Measurements from ENCODE around the gene SLC35A4. TPM values are rescaled to one million over a fixed set of nuclear protein-coding genes. Genes with fewer than 3 reads are reported as not detected.

Gene SLC35A4
- total and polyA plus RNA-seq, 2 of the 13 experiments (the other 11 are each of a cell fraction or from before 2014, with no cell fraction given) = 0.71 to 4.0 TPM

GRCh38 chr5:140546851-140547507 lies 17.6 kb upstream of the SLC35A4 start (continued):
- peak; percentile 73; the same call in 1 of the 2 replicates for TF ChIP-seq ZNF646 (CRISPR knock-in tag; IDR thresholded peaks at IDR 0.05)
- no peak for TF ChIP-seq NFKB2 (CRISPR knock-in tag; IDR thresholded peaks at IDR 0.05; ENCODE audit: borderline replicate concordance)
- TF ChIP-seq MAFK (conservative IDR thresholded peaks at IDR 0.05 in 1 of 2, IDR thresholded peaks at IDR 0.05 in 1 of 2; ENCODE audit: low read length in 2 of 2) = no peak
- TF ChIP-seq ZBTB49 (CRISPR knock-in tag; IDR thresholded peaks at IDR 0.05; ENCODE audit: borderline replicate concordance) = no peak
- 0 out of 2 replicates have a peak, but pooled peaks have one; percentile 9 for TF ChIP-seq HINFP (CRISPR knock-in tag; IDR thresholded peaks at IDR 0.05; ENCODE audit: low read depth)
- no peak for TF ChIP-seq HDAC6 (IDR thresholded peaks at IDR 0.05; ENCODE audit: low read depth, low read length)
- peak; percentile 50; the same call in 1 of the 3 replicates for TF ChIP-seq MXI1 (IDR thresholded peaks at IDR 0.05; ENCODE audit: borderline replicate concordance, low read depth, low read length)
- TF ChIP-seq BCL3 (CRISPR knock-in tag; IDR thresholded peaks at IDR 0.05) = no peak
- 0 out of 2 replicates have a peak, but pooled peaks have one; percentile 10 for TF ChIP-seq LBX2 (CRISPR knock-in tag; IDR thresholded peaks at IDR 0.05; ENCODE audit: borderline replicate concordance)
- TF ChIP-seq PBX2 (CRISPR knock-in tag; IDR thresholded peaks at IDR 0.05) = no peak
- TF ChIP-seq ZFP82 (CRISPR knock-in tag; IDR thresholded peaks at IDR 0.05; ENCODE audit: borderline replicate concordance) = 0 out of 2 replicates have a peak, but pooled peaks have one; percentile 44
- TF ChIP-seq HES4 (CRISPR knock-in tag; IDR thresholded peaks at IDR 0.05; ENCODE audit: borderline replicate concordance) = peak; percentile 59; the same call in 1 of the 2 replicates
- TF ChIP-seq YEATS4 (CRISPR knock-in tag; IDR thresholded peaks at IDR 0.05; ENCODE audit: borderline replicate concordance) = no peak

All from HepG2 (cell line).